ENCODE data around the gene CHD9.

DNA sequence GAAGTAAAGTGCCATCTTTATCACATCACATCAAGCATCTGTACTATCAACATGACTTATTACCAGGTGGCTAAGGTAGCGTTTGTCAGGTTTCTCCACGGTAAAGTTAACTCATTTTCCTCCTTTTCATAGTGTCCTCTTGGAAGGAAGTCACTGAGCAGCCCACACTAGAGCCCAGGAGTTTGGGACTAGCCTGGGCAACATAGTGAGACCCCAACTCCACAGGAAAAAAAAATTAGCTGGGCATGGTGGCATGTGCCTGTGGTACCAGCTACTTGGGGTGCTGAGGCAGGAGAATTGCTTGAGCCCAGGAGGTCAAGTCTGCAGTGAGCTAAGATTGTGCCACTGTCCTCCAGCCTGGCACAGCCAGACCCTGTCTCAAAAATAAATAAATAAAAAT, 12.9 kb downstream of the CHD9 start:
- TF ChIP-seq, protein P1, sequence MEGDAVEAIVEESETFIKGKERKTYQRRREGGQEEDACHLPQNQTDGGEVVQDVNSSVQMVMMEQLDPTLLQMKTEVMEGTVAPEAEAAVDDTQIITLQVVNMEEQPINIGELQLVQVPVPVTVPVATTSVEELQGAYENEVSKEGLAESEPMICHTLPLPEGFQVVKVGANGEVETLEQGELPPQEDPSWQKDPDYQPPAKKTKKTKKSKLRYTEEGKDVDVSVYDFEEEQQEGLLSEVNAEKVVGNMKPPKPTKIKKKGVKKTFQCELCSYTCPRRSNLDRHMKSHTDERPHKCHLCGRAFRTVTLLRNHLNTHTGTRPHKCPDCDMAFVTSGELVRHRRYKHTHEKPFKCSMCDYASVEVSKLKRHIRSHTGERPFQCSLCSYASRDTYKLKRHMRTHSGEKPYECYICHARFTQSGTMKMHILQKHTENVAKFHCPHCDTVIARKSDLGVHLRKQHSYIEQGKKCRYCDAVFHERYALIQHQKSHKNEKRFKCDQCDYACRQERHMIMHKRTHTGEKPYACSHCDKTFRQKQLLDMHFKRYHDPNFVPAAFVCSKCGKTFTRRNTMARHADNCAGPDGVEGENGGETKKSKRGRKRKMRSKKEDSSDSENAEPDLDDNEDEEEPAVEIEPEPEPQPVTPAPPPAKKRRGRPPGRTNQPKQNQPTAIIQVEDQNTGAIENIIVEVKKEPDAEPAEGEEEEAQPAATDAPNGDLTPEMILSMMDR (IDR thresholded peaks at IDR 0.05; ENCODE audit: insufficient read depth, low read depth, low read length) = no peak
- TF ChIP-seq EZH2 (IDR thresholded peaks at IDR 0.05; ENCODE audit: insufficient read depth, low read length) = no peak

All from astrocyte (in vitro differentiated cells and primary cell).